PC-9 (cell line): ENCODE measurements around the gene DENND11.

Experiments used
- CTCF ChIP-seq: fragments of 200-600 bp; sonication (generic); conservative IDR thresholded peaks from 2 replicates; pipeline ENCODE4 v1.6.1; 2017; ENCODE audit warnings: mixed run types, antibody characterized with exemption, mild to moderate bottlenecking, moderate library complexity
- EZH2 ChIP-seq: fragments of 200-600 bp; sonication (generic); IDR thresholded peaks from 2 replicates; pipeline ENCODE4 v1.8.0; 2017; ENCODE audit warnings: antibody characterized with exemption, low read depth

- TF ChIP-seq CTCF (no peak), EZH2 (no peak)
Measured at GRCh38 chr7:141688043-141688442, 13.9 kb downstream of the DENND11 start.
